Endodermal cell (in vitro differentiated cells): ENCODE results near the gene KIF14. TPM values are rescaled to one million over a fixed set of nuclear protein-coding genes. Genes with fewer than 3 reads are reported as not detected.
A peak's percentile ranks its signal among the peaks of the same experiment; 100 is the strongest.

Source experiments
- DNase-seq: peaks from one replicate; pipeline ENCODE4 v3.0.0-alpha.2; 2017
- H3K27ac ChIP-seq: 2 replicates; pipeline ENCODE4 v1.5.1; 2013; ENCODE audit warnings: mild to moderate bottlenecking, low read depth, low read length, moderate library complexity
- H3K27me3 ChIP-seq: 2 replicates; pipeline ENCODE4 v1.6.1; 2013; ENCODE audit warnings: mild to moderate bottlenecking, low read length, moderate library complexity; ENCODE audit not compliant: insufficient read depth, control insufficient read depth, poor library complexity, severe bottlenecking
- H3K36me3 ChIP-seq: 2 replicates; pipeline ENCODE4 v1.7.0; 2013; ENCODE audit warnings: mild to moderate bottlenecking, low read length, moderate library complexity; ENCODE audit not compliant: control insufficient read depth, insufficient read depth
- H3K4me1 ChIP-seq: one replicate; pipeline ENCODE4 v1.7.0; 2013; ENCODE audit warnings: low read length; ENCODE audit not compliant: control insufficient read depth, insufficient read depth
- H3K4me3 ChIP-seq: 2 replicates; pipeline ENCODE4 v1.5.1; 2013; ENCODE audit warnings: mild to moderate bottlenecking, low read length, moderate library complexity
- H3K9ac ChIP-seq: 2 replicates; pipeline ENCODE4 v1.6.1; 2013; ENCODE audit warnings: mild to moderate bottlenecking, low read length, moderate library complexity; ENCODE audit not compliant: poor library complexity, severe bottlenecking; ENCODE audit errors: extremely low read depth
- H3K9me3 ChIP-seq: 2 replicates; pipeline ENCODE4 v1.6.1; 2013; ENCODE audit warnings: mild to moderate bottlenecking, low read length, moderate library complexity; ENCODE audit not compliant: control insufficient read depth
- H3K27ac Mint-ChIP-seq: 2 replicates; pipeline ENCODE4 v1.8.0; 2020; ENCODE audit warnings: mixed read lengths
- H3K27me3 Mint-ChIP-seq: 2 replicates; pipeline ENCODE4 v1.8.0; 2021; ENCODE audit warnings: mild to moderate bottlenecking, mixed read lengths; ENCODE audit not compliant: insufficient read depth
- H3K36me3 Mint-ChIP-seq: 2 replicates; pipeline ENCODE4 v1.8.0; 2020; ENCODE audit warnings: low read depth, mixed read lengths
- H3K4me1 Mint-ChIP-seq: 2 replicates; pipeline ENCODE4 v1.8.0; 2020; ENCODE audit warnings: mixed read lengths
- H3K4me3 Mint-ChIP-seq: 2 replicates; pipeline ENCODE4 v1.8.0; 2020; ENCODE audit warnings: mild to moderate bottlenecking, moderate library complexity, mixed read lengths
- H3K9me3 Mint-ChIP-seq: 2 replicates; pipeline ENCODE4 v1.8.0; 2020; ENCODE audit warnings: mild to moderate bottlenecking, mixed read lengths
- WGBS, 2 experiments: methylation state at CpG; one replicate each; pipeline versions ENCODE4 v1.1.5 to v1.1.7; 2013; ENCODE audit warnings: missing lambda C conversion rate in 2 of 2, mixed read lengths in 1 of 2; ENCODE audit not compliant: insufficient coverage in 1 of 2, insufficient read length in 1 of 2; 5-methylcytosine and 5-hydroxymethylcytosine counted together
- total RNA-seq, 2 donors: library from RNA; stranded (reverse); fragmentation: NEBNext Ultra II Directional in 1 of 2; extraction: Animal tissue kit (Norgen Biotek cat#: 25700) in 1 of 2; gene quantifications; 2 replicates in 1 of 2; 3 replicates in 1 of 2; pipeline ENCODE4 v1.2.1, GENCODE V29; 2021
- TF ChIP-seq, protein P1 (sequence below): fragments of 200-600 bp; sonication (generic); conservative IDR thresholded peaks from 2 replicates; pipeline ENCODE4 v1.5.0; 2021; ENCODE audit warnings: antibody characterized with exemption, mild to moderate bottlenecking

Gene KIF14
- total RNA-seq, 2 donors from 2014 or later, result 13.5 to 20.9 TPM

- TF ChIP-seq, protein P1, sequence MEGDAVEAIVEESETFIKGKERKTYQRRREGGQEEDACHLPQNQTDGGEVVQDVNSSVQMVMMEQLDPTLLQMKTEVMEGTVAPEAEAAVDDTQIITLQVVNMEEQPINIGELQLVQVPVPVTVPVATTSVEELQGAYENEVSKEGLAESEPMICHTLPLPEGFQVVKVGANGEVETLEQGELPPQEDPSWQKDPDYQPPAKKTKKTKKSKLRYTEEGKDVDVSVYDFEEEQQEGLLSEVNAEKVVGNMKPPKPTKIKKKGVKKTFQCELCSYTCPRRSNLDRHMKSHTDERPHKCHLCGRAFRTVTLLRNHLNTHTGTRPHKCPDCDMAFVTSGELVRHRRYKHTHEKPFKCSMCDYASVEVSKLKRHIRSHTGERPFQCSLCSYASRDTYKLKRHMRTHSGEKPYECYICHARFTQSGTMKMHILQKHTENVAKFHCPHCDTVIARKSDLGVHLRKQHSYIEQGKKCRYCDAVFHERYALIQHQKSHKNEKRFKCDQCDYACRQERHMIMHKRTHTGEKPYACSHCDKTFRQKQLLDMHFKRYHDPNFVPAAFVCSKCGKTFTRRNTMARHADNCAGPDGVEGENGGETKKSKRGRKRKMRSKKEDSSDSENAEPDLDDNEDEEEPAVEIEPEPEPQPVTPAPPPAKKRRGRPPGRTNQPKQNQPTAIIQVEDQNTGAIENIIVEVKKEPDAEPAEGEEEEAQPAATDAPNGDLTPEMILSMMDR, result no peak
- Mint-ChIP-seq H3K9me3 (no peaks in the 10 kb centered on the region), H3K27ac (peak overlapping the region; percentile 96), H3K27me3 (no peaks in the 10 kb centered on the region), H3K4me3 (peak overlapping the region; percentile 86), H3K4me1 (peaks cover 23% of the 10 kb centered on the region), H3K36me3 (peaks cover 17% of the 10 kb centered on the region)
- Histone ChIP-seq H3K9me3 (no peaks in the 10 kb centered on the region), H3K27ac (no peak overlapping the region), H3K9ac (peak overlapping the region; percentile 81), H3K27me3 (no peaks in the 10 kb centered on the region), H3K4me3 (peak overlapping the region; percentile 89), H3K4me1 (peaks cover 4% of the 10 kb centered on the region), H3K36me3 (peaks cover 22% of the 10 kb centered on the region)
- DNase-seq, result no peak
- 7 to 29% methylated on average over 1 to 6 of the region's 6 CpGs for WGBS, 2 experiments
Measured at GRCh38 chr1:200619894-200620272, 668 bp downstream of the KIF14 start.

GRCh38 chr1:200610846-200611245, 9.7 kb downstream of the KIF14 start:
- Mint-ChIP-seq H3K9me3 (no peaks in the 10 kb centered on the region), H3K27ac (no peak overlapping the region), H3K4me1 (no peaks in the 10 kb centered on the region), H3K36me3 (peaks cover 58% of the 10 kb centered on the region), H3K27me3 (no peaks in the 10 kb centered on the region), H3K4me3 (no peak overlapping the region)
- no peak overlapping the region for H3K27ac ChIP-seq
- DNase-seq, result no peak
- H3K4me1 ChIP-seq, result no peaks in the 10 kb centered on the region
- TF ChIP-seq, protein P1, result no peak
- 65 to 96% methylated on average over 2 of the region's 2 CpGs for WGBS, 2 experiments
- no peaks in the 10 kb centered on the region for H3K9me3 ChIP-seq
- H3K4me3 ChIP-seq, result no peak overlapping the region
- peak overlapping the region; percentile 11 for H3K9ac ChIP-seq
- no peaks in the 10 kb centered on the region for H3K27me3 ChIP-seq
- H3K36me3 ChIP-seq, result peaks cover 51% of the 10 kb centered on the region

- Histone ChIP-seq H3K9ac (no peak overlapping the region), H3K27ac (no peak overlapping the region), H3K36me3 (peaks cover 80% of the 10 kb centered on the region), H3K4me1 (no peaks in the 10 kb centered on the region), H3K4me3 (no peak overlapping the region), H3K27me3 (no peaks in the 10 kb centered on the region), H3K9me3 (no peaks in the 10 kb centered on the region)
- WGBS, 2 experiments, result 94 to 100% methylated on average over 1 of the region's 1 CpG
- TF ChIP-seq, protein P1, result no peak
- no peak for DNase-seq
- Mint-ChIP-seq H3K9me3 (no peaks in the 10 kb centered on the region), H3K27ac (no peak overlapping the region), H3K4me3 (no peak overlapping the region), H3K27me3 (no peaks in the 10 kb centered on the region), H3K36me3 (peaks cover 50% of the 10 kb centered on the region), H3K4me1 (no peaks in the 10 kb centered on the region)
Measured at GRCh38 chr1:200602632-200603031, 17.9 kb downstream of the KIF14 start.
